ENCODE measurements around the gene PRDM12.

Gene PRDM12

DNA sequence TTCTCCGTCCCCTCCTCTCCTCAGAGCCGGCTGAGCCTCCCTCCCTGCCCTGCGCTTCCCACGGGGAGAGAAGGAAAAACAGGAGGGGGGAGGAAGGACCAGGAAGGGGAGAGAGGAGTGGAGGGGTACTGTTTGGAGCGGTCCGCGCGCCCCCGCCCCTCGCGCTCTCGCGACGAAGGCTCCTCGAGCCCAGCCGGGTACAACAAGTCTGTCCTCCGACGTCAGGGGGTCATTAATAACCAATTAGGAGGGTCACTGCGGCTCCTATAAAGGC lies 480 bp upstream of the PRDM12 start:
- no peak for DNase-seq (ENCODE audit: low read depth)
- TF ChIP-seq, protein P1, sequence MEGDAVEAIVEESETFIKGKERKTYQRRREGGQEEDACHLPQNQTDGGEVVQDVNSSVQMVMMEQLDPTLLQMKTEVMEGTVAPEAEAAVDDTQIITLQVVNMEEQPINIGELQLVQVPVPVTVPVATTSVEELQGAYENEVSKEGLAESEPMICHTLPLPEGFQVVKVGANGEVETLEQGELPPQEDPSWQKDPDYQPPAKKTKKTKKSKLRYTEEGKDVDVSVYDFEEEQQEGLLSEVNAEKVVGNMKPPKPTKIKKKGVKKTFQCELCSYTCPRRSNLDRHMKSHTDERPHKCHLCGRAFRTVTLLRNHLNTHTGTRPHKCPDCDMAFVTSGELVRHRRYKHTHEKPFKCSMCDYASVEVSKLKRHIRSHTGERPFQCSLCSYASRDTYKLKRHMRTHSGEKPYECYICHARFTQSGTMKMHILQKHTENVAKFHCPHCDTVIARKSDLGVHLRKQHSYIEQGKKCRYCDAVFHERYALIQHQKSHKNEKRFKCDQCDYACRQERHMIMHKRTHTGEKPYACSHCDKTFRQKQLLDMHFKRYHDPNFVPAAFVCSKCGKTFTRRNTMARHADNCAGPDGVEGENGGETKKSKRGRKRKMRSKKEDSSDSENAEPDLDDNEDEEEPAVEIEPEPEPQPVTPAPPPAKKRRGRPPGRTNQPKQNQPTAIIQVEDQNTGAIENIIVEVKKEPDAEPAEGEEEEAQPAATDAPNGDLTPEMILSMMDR (IDR thresholded peaks at IDR 0.05; ENCODE audit: control insufficient read depth, insufficient read depth, low read depth, low read length, missing control alignments): no peak
- no peak overlapping the region for H3K4me3 ChIP-seq (ENCODE audit: control insufficient read depth, low read depth, low read length)

GRCh38 chr9:130665029-130665430 lies 636 bp downstream of the PRDM12 start:
- TF ChIP-seq, protein P1 (IDR thresholded peaks at IDR 0.05; ENCODE audit: control insufficient read depth, insufficient read depth, low read depth, low read length, missing control alignments): no peak
- H3K4me3 ChIP-seq (ENCODE audit: control insufficient read depth, low read depth, low read length): no peak overlapping the region
- DNase-seq (ENCODE audit: low read depth): no peak

DNA sequence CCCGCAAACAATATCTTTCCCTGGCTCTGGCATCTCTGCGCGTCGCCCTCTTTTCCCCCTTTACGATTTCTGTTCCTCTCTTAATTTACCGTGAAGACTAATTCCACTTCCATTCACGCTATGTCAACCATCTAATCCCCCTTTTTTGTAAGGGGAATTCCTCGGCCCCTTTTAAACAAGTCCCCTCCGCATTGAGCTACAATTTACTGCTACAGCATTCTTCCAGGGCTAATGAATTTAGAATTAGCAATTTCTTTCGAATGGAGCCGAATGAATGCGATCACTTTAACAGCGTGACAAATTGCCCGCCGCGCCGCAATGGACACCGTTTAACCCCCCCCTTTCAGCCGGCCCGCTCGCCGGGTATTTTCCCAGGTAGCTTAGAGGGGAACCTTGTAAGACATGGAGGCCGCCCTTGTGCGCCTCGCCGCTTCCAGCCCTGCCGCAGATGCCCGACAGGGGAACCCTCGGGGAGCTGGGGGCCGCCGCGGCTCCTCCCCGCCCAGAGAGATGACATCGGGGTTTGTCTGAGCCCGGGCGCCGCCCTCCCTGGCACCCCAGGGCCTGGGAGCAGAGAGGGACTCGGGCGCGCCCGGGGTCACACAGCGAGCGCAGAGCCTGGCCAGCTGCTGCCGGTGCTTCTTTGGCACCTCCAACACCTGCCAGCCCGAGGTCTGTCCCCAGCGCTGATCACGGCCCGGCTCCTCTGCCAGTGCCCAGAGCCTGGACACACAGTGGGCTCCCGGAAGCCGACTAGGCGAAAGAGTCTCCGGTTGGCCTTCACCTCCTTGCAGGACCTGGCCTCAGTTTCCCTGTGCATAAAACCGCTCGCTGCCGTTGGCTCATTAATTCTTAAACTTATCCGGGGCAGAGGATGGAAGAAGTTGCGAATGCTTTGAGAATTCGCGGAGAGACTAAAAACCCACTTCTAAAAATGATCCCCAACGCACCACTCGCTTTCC lies 1.3 kb downstream of the PRDM12 start:
- H3K4me3 ChIP-seq (ENCODE audit: control insufficient read depth, low read depth, low read length): no peak overlapping the region
- TF ChIP-seq, protein P1 (IDR thresholded peaks at IDR 0.05; ENCODE audit: control insufficient read depth, insufficient read depth, low read depth, low read length, missing control alignments): no peak
- no peak for DNase-seq (ENCODE audit: low read depth)

- no peak overlapping the region for H3K4me3 ChIP-seq (ENCODE audit: control insufficient read depth, low read depth, low read length)
- TF ChIP-seq, protein P1 (IDR thresholded peaks at IDR 0.05; ENCODE audit: control insufficient read depth, insufficient read depth, low read depth, low read length, missing control alignments): no peak
- DNase-seq (ENCODE audit: low read depth): no peak
Measured at GRCh38 chr9:130666393-130667119, 2.2 kb downstream of the PRDM12 start.

DNA sequence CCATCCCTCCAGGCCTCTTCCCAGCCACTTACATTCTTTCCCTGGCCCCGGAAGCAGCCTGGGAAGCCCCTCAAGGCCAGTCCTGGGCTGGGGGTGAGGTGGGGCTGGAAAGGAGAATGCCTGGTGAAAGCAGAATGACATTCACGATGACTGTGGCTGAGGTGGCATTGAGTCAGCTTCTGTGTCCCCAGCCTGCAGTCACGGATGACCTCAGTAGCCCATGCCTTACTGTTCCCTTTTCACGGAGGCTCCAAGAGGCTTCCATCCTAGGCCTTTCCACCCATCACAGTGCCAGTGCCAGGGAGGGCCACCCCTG lies 2.7 kb downstream of the PRDM12 start:
- DNase-seq (ENCODE audit: low read depth): no peak
- no peak overlapping the region for H3K4me3 ChIP-seq (ENCODE audit: control insufficient read depth, low read depth, low read length)
- TF ChIP-seq, protein P1 (IDR thresholded peaks at IDR 0.05; ENCODE audit: control insufficient read depth, insufficient read depth, low read depth, low read length, missing control alignments): no peak

- DNase-seq (ENCODE audit: low read depth): no peak
- no peak overlapping the region for H3K4me3 ChIP-seq (ENCODE audit: control insufficient read depth, low read depth, low read length)
- TF ChIP-seq, protein P1 (IDR thresholded peaks at IDR 0.05; ENCODE audit: control insufficient read depth, insufficient read depth, low read depth, low read length, missing control alignments): no peak
Measured at GRCh38 chr9:130668196-130668595, 3.8 kb downstream of the PRDM12 start.

Data from AG09309 (cell line).